ENCODE measurements around the gene GUCY2D.
"Not testable (repeated sequence)": the region's sequence is repeated elsewhere in the genome, so short reads cannot be mapped to it uniquely, and the experiment has no call there.

GUCY2D gene

DNA sequence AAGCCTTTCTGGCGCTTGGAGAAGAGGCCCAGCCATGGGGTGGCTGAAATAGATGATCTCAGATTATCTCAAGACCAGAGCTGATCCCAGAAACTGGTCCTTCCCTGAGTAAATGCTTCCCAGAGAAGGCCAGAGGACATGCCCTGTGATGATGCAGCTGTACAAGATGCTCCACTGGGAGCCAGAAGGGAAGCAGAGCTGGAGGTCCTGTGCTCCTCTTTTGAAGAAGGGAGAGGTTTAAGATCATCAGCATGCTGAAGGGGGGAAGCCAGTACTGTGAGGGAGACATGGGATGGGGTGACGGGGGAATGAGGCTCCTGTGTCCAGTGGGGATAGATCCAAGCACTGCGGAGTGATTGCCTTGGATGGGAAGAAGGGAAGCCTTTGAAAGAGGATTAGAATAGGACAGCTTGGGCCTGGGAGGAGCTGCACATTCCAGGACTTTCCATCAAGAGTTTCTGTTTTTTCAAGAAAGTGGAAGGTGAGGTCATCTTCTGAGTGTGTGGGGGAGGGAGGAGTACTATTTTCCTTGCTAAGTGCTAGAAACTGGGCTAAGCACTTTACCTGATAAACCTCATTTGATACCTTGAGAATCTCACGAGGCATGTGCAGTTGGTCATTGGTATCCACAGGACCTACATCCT is 20.1 kb downstream of the GUCY2D start:
- no peak overlapping the region for H3K9ac ChIP-seq (ENCODE audit: low read length)
- H4K20me1 ChIP-seq (ENCODE audit: insufficient read depth, low read length): no peaks in the 10 kb centered on the region
- H3K27me3 ChIP-seq (ENCODE audit: low read depth, low read length): peaks cover 3% of the 10 kb centered on the region; the same call in 1 of the 2 replicates
- no peaks in the 10 kb centered on the region for H3K79me2 ChIP-seq (ENCODE audit: low read length)
- H3K4me3 ChIP-seq (ENCODE audit: low read length): no peak overlapping the region
- no peak overlapping the region for H3K27ac ChIP-seq (ENCODE audit: low read length)
- TF ChIP-seq EZH2phosphoT487 (IDR thresholded peaks at IDR 0.05; ENCODE audit: low read depth): no peak
- TF ChIP-seq, protein P1, sequence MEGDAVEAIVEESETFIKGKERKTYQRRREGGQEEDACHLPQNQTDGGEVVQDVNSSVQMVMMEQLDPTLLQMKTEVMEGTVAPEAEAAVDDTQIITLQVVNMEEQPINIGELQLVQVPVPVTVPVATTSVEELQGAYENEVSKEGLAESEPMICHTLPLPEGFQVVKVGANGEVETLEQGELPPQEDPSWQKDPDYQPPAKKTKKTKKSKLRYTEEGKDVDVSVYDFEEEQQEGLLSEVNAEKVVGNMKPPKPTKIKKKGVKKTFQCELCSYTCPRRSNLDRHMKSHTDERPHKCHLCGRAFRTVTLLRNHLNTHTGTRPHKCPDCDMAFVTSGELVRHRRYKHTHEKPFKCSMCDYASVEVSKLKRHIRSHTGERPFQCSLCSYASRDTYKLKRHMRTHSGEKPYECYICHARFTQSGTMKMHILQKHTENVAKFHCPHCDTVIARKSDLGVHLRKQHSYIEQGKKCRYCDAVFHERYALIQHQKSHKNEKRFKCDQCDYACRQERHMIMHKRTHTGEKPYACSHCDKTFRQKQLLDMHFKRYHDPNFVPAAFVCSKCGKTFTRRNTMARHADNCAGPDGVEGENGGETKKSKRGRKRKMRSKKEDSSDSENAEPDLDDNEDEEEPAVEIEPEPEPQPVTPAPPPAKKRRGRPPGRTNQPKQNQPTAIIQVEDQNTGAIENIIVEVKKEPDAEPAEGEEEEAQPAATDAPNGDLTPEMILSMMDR (IDR thresholded peaks at IDR 0.05; ENCODE audit: low read depth, low read length): no peak
- no peak overlapping the region for H3K4me2 ChIP-seq (ENCODE audit: low read length)
- H3K4me1 ChIP-seq (ENCODE audit: low read length): no peaks in the 10 kb centered on the region
- H3K36me3 ChIP-seq (replicated peaks; ENCODE audit: low read depth, low read length): no peaks in the 10 kb centered on the region
- no peaks in the 10 kb centered on the region for H3K9me3 ChIP-seq (ENCODE audit: insufficient read depth, low read length)
- H2AFZ ChIP-seq (ENCODE audit: low read depth, low read length): no peak overlapping the region

DNA sequence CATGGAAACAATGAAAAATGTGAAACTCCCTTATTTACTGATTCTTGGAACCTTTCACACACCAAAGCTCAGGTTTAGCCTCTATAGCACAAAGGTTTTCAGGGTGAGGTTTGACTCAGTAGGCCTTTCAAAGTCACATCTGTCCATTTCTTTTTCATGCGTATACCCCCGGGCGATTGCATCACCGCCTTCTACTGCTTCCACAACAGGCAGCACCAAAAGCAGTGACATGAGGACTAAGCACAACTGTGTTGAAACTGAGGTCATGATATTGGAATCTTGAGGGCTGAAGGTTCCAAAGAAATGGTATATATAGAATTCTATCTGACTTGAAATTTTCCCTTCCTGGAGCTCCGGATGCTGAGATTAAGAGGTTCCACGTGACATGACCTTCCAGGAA is 21.7 kb downstream of the GUCY2D start:
- not testable (repeated sequence) for H2AFZ ChIP-seq (ENCODE audit: low read depth, low read length); H3K9me3 ChIP-seq (ENCODE audit: insufficient read depth, low read length); H3K79me2 ChIP-seq (ENCODE audit: low read length); H3K4me3 ChIP-seq (ENCODE audit: low read length); H3K27ac ChIP-seq (ENCODE audit: low read length); H4K20me1 ChIP-seq (ENCODE audit: insufficient read depth, low read length); H3K4me2 ChIP-seq (ENCODE audit: low read length); H3K4me1 ChIP-seq (ENCODE audit: low read length); H3K9ac ChIP-seq (ENCODE audit: low read length); H3K27me3 ChIP-seq (ENCODE audit: low read depth, low read length); H3K36me3 ChIP-seq (replicated peaks; ENCODE audit: low read depth, low read length)

DNA sequence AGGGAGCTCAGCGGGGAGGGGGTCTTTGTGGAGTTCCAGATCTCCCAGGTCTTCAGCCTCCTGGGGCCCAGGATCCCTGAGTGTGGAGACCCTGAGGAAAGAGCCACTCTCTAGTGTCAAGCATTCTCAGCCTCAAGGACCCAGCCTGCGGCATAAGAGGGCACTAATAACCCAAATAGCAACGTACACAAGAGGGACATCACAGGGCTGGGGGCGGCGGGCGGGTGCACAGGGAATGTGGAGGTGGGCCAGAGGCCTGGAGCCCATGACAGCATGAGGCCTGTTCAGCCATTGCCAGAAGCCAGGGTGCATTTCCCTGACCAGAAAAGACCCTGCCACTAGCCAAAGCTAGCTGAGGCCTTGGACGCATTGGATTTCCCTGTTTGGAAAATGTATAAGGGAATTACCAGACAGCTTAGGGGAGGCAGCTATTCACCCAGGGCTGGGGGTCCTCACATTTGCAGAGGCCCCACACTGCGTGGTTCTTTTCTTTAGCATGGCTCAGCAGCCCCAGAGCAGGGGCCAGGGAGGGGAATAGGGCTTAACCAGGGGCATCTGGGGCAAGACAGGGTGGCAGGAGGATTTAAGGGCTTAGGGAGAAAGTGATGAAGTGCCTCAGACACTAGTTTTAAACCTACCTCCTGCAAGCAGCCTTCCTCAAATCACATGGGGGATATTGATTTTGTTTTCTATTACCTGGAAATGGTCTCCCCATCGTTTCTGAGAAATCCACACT is 22.9 kb downstream of the GUCY2D start:
- H3K4me1 ChIP-seq (ENCODE audit: low read length): no peaks in the 10 kb centered on the region
- H4K20me1 ChIP-seq (ENCODE audit: insufficient read depth, low read length): no peaks in the 10 kb centered on the region

DNA sequence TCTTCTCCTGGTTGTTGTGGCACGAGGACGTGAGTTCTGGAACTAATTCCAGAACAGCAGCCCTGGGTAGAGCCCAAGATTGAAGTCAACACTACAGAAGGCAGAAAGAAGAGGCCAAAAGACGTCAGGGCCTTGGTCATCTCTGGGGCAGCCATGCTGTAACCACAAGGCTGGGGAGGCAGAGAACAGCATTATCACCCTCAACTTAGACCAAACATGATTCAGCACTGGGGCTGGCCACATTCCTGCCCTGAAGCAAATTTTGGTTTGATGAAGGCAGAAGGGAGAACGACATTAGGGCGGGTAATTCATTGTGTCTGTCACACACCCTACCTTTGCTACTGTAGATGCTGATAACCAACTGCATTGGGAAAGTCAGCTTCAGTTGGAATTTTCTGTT is 26.7 kb downstream of the GUCY2D start:
- Histone ChIP-seq H3K27ac (ENCODE audit: low read length) (no peak overlapping the region), H3K36me3 (replicated peaks; ENCODE audit: low read depth, low read length) (no peaks in the 10 kb centered on the region), H4K20me1 (ENCODE audit: insufficient read depth, low read length) (no peaks in the 10 kb centered on the region), H3K4me2 (ENCODE audit: low read length) (no peak overlapping the region), H3K9ac (ENCODE audit: low read length) (no peak overlapping the region), H3K27me3 (ENCODE audit: low read depth, low read length) (peaks cover 8% of the 10 kb centered on the region; the same call in 1 of the 2 replicates), H2AFZ (ENCODE audit: low read depth, low read length) (no peak overlapping the region), H3K4me3 (ENCODE audit: low read length) (no peak overlapping the region), H3K4me1 (ENCODE audit: low read length) (no peaks in the 10 kb centered on the region), H3K79me2 (ENCODE audit: low read length) (no peaks in the 10 kb centered on the region), H3K9me3 (ENCODE audit: insufficient read depth, low read length) (no peaks in the 10 kb centered on the region)
- TF ChIP-seq, protein P1 (IDR thresholded peaks at IDR 0.05; ENCODE audit: low read depth, low read length): no peak
- no peak for TF ChIP-seq EZH2phosphoT487 (IDR thresholded peaks at IDR 0.05; ENCODE audit: low read depth)

More for the DNA sequence above, 22.9 kb downstream of the GUCY2D start:
- Histone ChIP-seq H3K36me3 (replicated peaks; ENCODE audit: low read depth, low read length) (no peaks in the 10 kb centered on the region), H3K79me2 (ENCODE audit: low read length) (no peaks in the 10 kb centered on the region), H3K9me3 (ENCODE audit: insufficient read depth, low read length) (no peaks in the 10 kb centered on the region), H3K27ac (ENCODE audit: low read length) (no peak overlapping the region), H2AFZ (ENCODE audit: low read depth, low read length) (no peak overlapping the region), H3K4me2 (ENCODE audit: low read length) (no peak overlapping the region), H3K4me3 (ENCODE audit: low read length) (no peak overlapping the region), H3K27me3 (ENCODE audit: low read depth, low read length) (peaks cover 8% of the 10 kb centered on the region; the same call in 1 of the 2 replicates), H3K9ac (ENCODE audit: low read length) (no peak overlapping the region)
- TF ChIP-seq, protein P1 (IDR thresholded peaks at IDR 0.05; ENCODE audit: low read depth, low read length): no peak
- TF ChIP-seq EZH2phosphoT487 (IDR thresholded peaks at IDR 0.05; ENCODE audit: low read depth): no peak
